ENCODE results near the gene ABCC3.

ABCC3 gene

DNA sequence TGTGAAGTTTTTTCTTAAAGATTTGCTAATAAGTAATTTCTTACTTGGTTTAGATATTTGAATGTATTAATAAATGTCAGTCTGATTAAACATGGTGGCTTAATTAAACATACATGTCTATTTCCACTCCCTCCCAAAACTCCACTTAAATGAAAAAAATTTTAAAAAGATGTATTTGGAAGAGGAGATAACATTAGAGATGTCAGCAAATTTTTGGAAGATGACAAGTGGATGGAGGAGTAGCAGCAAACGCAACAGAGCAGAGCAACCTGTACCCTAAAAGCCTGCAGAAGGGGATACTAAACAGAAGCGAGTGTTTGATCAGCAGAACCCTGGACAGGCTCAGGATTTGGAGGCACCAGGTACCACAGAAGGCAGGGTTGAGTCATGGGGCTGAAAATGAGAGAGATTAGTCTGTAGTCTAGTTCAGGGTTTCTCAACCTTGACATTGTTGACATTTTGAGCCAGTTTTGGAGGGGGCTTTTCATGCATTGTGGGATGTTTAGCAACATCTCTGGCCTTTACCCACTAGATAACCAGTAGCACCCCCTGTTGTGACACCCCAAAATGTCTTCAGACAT is 102.5 kb downstream of the ABCC3 start:
- TF ChIP-seq, protein P1, sequence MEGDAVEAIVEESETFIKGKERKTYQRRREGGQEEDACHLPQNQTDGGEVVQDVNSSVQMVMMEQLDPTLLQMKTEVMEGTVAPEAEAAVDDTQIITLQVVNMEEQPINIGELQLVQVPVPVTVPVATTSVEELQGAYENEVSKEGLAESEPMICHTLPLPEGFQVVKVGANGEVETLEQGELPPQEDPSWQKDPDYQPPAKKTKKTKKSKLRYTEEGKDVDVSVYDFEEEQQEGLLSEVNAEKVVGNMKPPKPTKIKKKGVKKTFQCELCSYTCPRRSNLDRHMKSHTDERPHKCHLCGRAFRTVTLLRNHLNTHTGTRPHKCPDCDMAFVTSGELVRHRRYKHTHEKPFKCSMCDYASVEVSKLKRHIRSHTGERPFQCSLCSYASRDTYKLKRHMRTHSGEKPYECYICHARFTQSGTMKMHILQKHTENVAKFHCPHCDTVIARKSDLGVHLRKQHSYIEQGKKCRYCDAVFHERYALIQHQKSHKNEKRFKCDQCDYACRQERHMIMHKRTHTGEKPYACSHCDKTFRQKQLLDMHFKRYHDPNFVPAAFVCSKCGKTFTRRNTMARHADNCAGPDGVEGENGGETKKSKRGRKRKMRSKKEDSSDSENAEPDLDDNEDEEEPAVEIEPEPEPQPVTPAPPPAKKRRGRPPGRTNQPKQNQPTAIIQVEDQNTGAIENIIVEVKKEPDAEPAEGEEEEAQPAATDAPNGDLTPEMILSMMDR (IDR thresholded peaks at IDR 0.05) = no peak
- no peak for TF ChIP-seq ZFX (IDR thresholded peaks at IDR 0.05; ENCODE audit: borderline replicate concordance)

DNA sequence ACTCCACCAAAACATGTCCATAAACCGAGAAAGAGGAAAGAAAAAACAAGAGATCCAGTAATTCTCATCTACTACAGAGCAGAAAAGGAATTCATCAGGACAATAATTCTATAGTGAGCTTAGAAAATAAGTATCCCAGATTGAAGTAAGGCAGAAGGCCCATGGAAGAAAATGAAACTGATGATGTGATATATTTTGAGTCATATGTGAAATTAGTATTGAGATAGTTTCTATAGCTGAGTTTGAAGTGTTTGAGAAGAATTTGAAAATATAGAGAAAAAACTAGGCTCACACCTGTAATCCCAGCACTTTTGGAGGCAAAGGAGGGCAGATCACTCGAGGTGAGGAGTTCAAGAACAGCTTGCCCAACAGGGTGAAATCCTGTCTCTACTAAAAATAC is 104.4 kb downstream of the ABCC3 start:
- TF ChIP-seq, protein P1 (IDR thresholded peaks at IDR 0.05) = no peak
- no peak for TF ChIP-seq ZFX (IDR thresholded peaks at IDR 0.05; ENCODE audit: borderline replicate concordance)
- H3K27ac ChIP-seq = no peak overlapping the region

More for the DNA sequence above, 102.5 kb downstream of the ABCC3 start:
- no peak overlapping the region for H3K27ac ChIP-seq

Measured in 22Rv1 (cell line).